ENCODE results near the gene OSBPL2.

OSBPL2 gene

GRCh38 chr20:62208061-62208794, 30.1 kb upstream of the OSBPL2 start:
- no peak for DNase-seq

- no peak for DNase-seq
Measured at GRCh38 chr20:62208795-62209755, 29.2 kb upstream of the OSBPL2 start.

GRCh38 chr20:62209850-62210495, 28.3 kb upstream of the OSBPL2 start:
- no peak for DNase-seq

- no peak for DNase-seq
Measured at GRCh38 chr20:62210496-62210855, 27.8 kb upstream of the OSBPL2 start.

- DNase-seq, result no peak
Measured at GRCh38 chr20:62211216-62211615, 27.1 kb upstream of the OSBPL2 start.

- DNase-seq, result no peak
Measured at GRCh38 chr20:62211769-62212288, 26.5 kb upstream of the OSBPL2 start.

GRCh38 chr20:62212299-62212698, 26.0 kb upstream of the OSBPL2 start:
- no peak for DNase-seq

- no peak for DNase-seq
Measured at GRCh38 chr20:62214067-62214466, 24.3 kb upstream of the OSBPL2 start.

- DNase-seq, result no peak
Measured at GRCh38 chr20:62215020-62215990, 23.0 kb upstream of the OSBPL2 start.

GRCh38 chr20:62215991-62216635, 22.2 kb upstream of the OSBPL2 start:
- DNase-seq, result no peak

GRCh38 chr20:62216636-62217566, 21.4 kb upstream of the OSBPL2 start:
- no peak for DNase-seq

- DNase-seq, result no peak
Measured at GRCh38 chr20:62217913-62218773, 20.2 kb upstream of the OSBPL2 start.

GRCh38 chr20:62219101-62219991, 19.0 kb upstream of the OSBPL2 start:
- DNase-seq, result no peak

- peak; percentile 69 for DNase-seq
Measured at GRCh38 chr20:62219992-62220665, 18.2 kb upstream of the OSBPL2 start, which contains the start of gene HRH3. Gene HRH3, minus strand, starts transcription at chr20:62220278. Its CDS starts 308 bp downstream, at chr20:62219970.

GRCh38 chr20:62220666-62221568, 17.4 kb upstream of the OSBPL2 start:
- no peak for DNase-seq

- DNase-seq, result no peak
Measured at GRCh38 chr20:62222266-62222850, 16.0 kb upstream of the OSBPL2 start.
